ENCODE data around the gene RIN1.
A peak's percentile ranks its signal among the peaks of the same experiment; 100 is the strongest.

The RIN1 gene

GRCh38 chr11:66335531-66336233 is 552 bp downstream of the RIN1 start:
- ATAC-seq = peak; percentile 54
- TF ChIP-seq, protein P1, sequence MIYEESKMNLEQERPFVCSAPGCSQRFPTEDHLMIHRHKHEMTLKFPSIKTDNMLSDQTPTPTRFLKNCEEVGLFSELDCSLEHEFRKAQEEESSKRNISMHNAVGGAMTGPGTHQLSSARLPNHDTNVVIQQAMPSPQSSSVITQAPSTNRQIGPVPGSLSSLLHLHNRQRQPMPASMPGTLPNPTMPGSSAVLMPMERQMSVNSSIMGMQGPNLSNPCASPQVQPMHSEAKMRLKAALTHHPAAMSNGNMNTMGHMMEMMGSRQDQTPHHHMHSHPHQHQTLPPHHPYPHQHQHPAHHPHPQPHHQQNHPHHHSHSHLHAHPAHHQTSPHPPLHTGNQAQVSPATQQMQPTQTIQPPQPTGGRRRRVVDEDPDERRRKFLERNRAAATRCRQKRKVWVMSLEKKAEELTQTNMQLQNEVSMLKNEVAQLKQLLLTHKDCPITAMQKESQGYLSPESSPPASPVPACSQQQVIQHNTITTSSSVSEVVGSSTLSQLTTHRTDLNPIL (CRISPR knock-in tag; IDR thresholded peaks at IDR 0.05; ENCODE audit: low read depth) = no peak
- TF ChIP-seq GLIS3 (CRISPR knock-in tag; IDR thresholded peaks at IDR 0.05) = no peak
- no peak for TF ChIP-seq ZNF70 (CRISPR knock-in tag; IDR thresholded peaks at IDR 0.05)
- no peak for TF ChIP-seq BACH2 (CRISPR knock-in tag; IDR thresholded peaks at IDR 0.05; ENCODE audit: borderline replicate concordance)
- no peak for TF ChIP-seq TOX (CRISPR knock-in tag; IDR thresholded peaks at IDR 0.05; ENCODE audit: borderline replicate concordance)
- no peak for TF ChIP-seq RARB (CRISPR knock-in tag; IDR thresholded peaks at IDR 0.05)
- TF ChIP-seq OSR1 (CRISPR knock-in tag; IDR thresholded peaks at IDR 0.05) = no peak
- no peak for TF ChIP-seq CSRNP3 (CRISPR knock-in tag; IDR thresholded peaks at IDR 0.05)
- TF ChIP-seq CSDC2 (CRISPR knock-in tag; IDR thresholded peaks at IDR 0.05) = no peak
- no peak for TF ChIP-seq ZFP3 (CRISPR knock-in tag; IDR thresholded peaks at IDR 0.05)
- no peak for TF ChIP-seq TSHZ2 (CRISPR knock-in tag; IDR thresholded peaks at IDR 0.05)
- TF ChIP-seq TCF4 (CRISPR knock-in tag; IDR thresholded peaks at IDR 0.05; ENCODE audit: borderline replicate concordance) = no peak
- no peak for TF ChIP-seq ESRRG (CRISPR knock-in tag; IDR thresholded peaks at IDR 0.05)
- TF ChIP-seq ZNF565 (CRISPR knock-in tag; conservative IDR thresholded peaks at IDR 0.05; ENCODE audit: low read depth) = no peak
- TF ChIP-seq ZFP30 (CRISPR knock-in tag; IDR thresholded peaks at IDR 0.05) = no peak
- no peak for TF ChIP-seq PATZ1 (CRISPR knock-in tag; IDR thresholded peaks at IDR 0.05; ENCODE audit: borderline replicate concordance)
- TF ChIP-seq PPARA (CRISPR knock-in tag; IDR thresholded peaks at IDR 0.05; ENCODE audit: borderline replicate concordance) = no peak
- no peak for TF ChIP-seq ISL1 (CRISPR knock-in tag; IDR thresholded peaks at IDR 0.05)
- no peak for TF ChIP-seq POU6F1 (CRISPR knock-in tag; IDR thresholded peaks at IDR 0.05; ENCODE audit: borderline replicate concordance, low read depth)
- no peak for TF ChIP-seq SNAI2 (CRISPR knock-in tag; IDR thresholded peaks at IDR 0.05)

DNA sequence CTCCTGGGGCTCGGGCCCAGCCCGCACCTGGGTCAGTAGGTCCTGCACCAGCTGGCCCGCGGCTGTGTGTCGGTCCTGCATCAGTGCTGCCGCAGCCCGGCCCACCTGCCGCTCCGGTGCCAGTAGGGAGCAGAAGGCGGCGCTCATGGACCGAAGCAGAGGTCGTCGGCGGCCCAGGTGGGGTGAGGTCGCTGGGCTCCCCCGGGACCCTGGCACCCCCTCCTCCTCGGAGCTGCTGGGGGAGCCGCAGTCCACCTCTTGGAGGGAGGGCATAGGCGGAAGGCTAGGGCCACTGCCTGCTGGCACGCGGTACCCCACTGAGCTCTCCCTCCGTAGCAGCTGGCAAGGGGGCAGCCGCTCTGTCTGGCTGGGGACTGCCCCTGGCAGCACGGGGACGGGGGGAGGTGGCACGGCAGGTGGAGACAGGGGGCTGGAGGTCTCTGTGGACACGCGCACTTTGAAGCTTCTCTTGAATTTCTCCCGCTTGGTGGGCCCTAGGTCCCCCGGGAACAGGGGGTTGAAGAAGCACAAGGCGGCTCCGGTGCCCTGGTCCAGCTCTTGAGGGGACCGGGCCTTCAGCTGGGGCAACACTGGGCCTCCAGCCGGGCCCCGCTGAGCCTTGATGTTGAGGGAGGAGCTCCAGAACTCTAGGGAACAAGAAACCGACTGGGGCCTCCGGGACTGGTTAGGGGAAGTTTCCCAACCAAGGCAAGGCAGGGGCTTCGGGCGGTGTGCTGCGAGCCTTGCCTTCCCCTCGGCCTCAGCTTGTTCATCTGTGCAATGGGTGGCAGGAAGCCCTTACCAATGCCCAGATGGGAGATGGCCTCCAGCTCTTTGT is 1.4 kb downstream of the RIN1 start:
- no peak for ATAC-seq
- TF ChIP-seq ARNTL (CRISPR knock-in tag; IDR thresholded peaks at IDR 0.05; ENCODE audit: borderline replicate concordance, low read depth) (no peak), PPARA (CRISPR knock-in tag; IDR thresholded peaks at IDR 0.05; ENCODE audit: borderline replicate concordance) (no peak), OSR1 (CRISPR knock-in tag; IDR thresholded peaks at IDR 0.05) (no peak), ZFP30 (CRISPR knock-in tag; IDR thresholded peaks at IDR 0.05) (no peak), SNAI2 (CRISPR knock-in tag; IDR thresholded peaks at IDR 0.05) (no peak), CSDC2 (CRISPR knock-in tag; IDR thresholded peaks at IDR 0.05) (no peak), ZNF70 (CRISPR knock-in tag; IDR thresholded peaks at IDR 0.05) (no peak), ZNF565 (CRISPR knock-in tag; conservative IDR thresholded peaks at IDR 0.05; ENCODE audit: low read depth) (no peak), BACH2 (CRISPR knock-in tag; IDR thresholded peaks at IDR 0.05; ENCODE audit: borderline replicate concordance) (no peak), ZC3H10 (CRISPR knock-in tag; IDR thresholded peaks at IDR 0.05) (no peak), PATZ1 (CRISPR knock-in tag; IDR thresholded peaks at IDR 0.05; ENCODE audit: borderline replicate concordance) (no peak), GLIS3 (CRISPR knock-in tag; IDR thresholded peaks at IDR 0.05) (no peak)
- TF ChIP-seq, protein P1 (CRISPR knock-in tag; IDR thresholded peaks at IDR 0.05; ENCODE audit: low read depth) = no peak

Data from SK-N-SH treated with all-trans-retinoic acid at 6 μM for 48 hours (cell line).